ENCODE results near the gene DSEL. TPM values are rescaled to one million over a fixed set of nuclear protein-coding genes. Genes with fewer than 3 reads are reported as not detected.

DSEL gene
- total RNA-seq, 1 donor from 2014 or later = 16.5 TPM

GRCh38 chr18:67468038-67468437, 48.5 kb downstream of the DSEL start:
- Mint-ChIP-seq H3K9me3 (ENCODE audit: unreplicated experiment) (peaks cover 5% of the 10 kb centered on the region), H3K27me3 (ENCODE audit: low read depth, unreplicated experiment) (no peaks in the 10 kb centered on the region), H3K27ac (ENCODE audit: unreplicated experiment) (no peak overlapping the region), H3K4me1 (ENCODE audit: low read depth, unreplicated experiment) (no peaks in the 10 kb centered on the region), H3K36me3 (ENCODE audit: low read depth, unreplicated experiment) (peaks cover 2% of the 10 kb centered on the region), H3K4me3 (ENCODE audit: unreplicated experiment) (no peak overlapping the region)
- Histone ChIP-seq H3K27ac (ENCODE audit: low read depth, low read length) (no peak overlapping the region), H3K4me3 (ENCODE audit: insufficient read depth, low read depth, low read length) (no peak overlapping the region), H3K9ac (ENCODE audit: low read length) (no peak overlapping the region), H3K9me3 (ENCODE audit: insufficient read depth, low read depth, low read length) (no peaks in the 10 kb centered on the region), H2AFZ (ENCODE audit: low read depth, low read length) (no peak overlapping the region), H3K79me2 (ENCODE audit: insufficient read depth, low read length) (no peaks in the 10 kb centered on the region), H3K27me3 (ENCODE audit: insufficient read depth, low read length) (no peaks in the 10 kb centered on the region), H3K4me2 (ENCODE audit: low read length) (no peak overlapping the region), H3K4me1 (ENCODE audit: insufficient read depth, low read length) (no peaks in the 10 kb centered on the region), H4K20me1 (ENCODE audit: insufficient read depth, low read length) (no peaks in the 10 kb centered on the region), H3K36me3 (ENCODE audit: insufficient read depth, low read length) (no peaks in the 10 kb centered on the region)
- FAIRE-seq (no peak), DNase-seq (ENCODE audit: low read depth) (no peak)
- TF ChIP-seq, protein P1, sequence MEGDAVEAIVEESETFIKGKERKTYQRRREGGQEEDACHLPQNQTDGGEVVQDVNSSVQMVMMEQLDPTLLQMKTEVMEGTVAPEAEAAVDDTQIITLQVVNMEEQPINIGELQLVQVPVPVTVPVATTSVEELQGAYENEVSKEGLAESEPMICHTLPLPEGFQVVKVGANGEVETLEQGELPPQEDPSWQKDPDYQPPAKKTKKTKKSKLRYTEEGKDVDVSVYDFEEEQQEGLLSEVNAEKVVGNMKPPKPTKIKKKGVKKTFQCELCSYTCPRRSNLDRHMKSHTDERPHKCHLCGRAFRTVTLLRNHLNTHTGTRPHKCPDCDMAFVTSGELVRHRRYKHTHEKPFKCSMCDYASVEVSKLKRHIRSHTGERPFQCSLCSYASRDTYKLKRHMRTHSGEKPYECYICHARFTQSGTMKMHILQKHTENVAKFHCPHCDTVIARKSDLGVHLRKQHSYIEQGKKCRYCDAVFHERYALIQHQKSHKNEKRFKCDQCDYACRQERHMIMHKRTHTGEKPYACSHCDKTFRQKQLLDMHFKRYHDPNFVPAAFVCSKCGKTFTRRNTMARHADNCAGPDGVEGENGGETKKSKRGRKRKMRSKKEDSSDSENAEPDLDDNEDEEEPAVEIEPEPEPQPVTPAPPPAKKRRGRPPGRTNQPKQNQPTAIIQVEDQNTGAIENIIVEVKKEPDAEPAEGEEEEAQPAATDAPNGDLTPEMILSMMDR (IDR thresholded peaks at IDR 0.05; ENCODE audit: insufficient read depth, low read depth, low read length) = no peak
- TF ChIP-seq EZH2 (IDR thresholded peaks at IDR 0.05; ENCODE audit: insufficient read depth, low read length) = no peak

- no peak overlapping the region for H3K4me3 Mint-ChIP-seq (ENCODE audit: unreplicated experiment)
- Histone ChIP-seq H3K9me3 (ENCODE audit: insufficient read depth, low read depth, low read length) (no peaks in the 10 kb centered on the region), H3K79me2 (ENCODE audit: insufficient read depth, low read length) (no peaks in the 10 kb centered on the region), H4K20me1 (ENCODE audit: insufficient read depth, low read length) (no peaks in the 10 kb centered on the region), H3K4me3 (ENCODE audit: insufficient read depth, low read depth, low read length) (no peak overlapping the region), H3K36me3 (ENCODE audit: insufficient read depth, low read length) (no peaks in the 10 kb centered on the region), H2AFZ (ENCODE audit: low read depth, low read length) (no peak overlapping the region), H3K4me1 (ENCODE audit: insufficient read depth, low read length) (no peaks in the 10 kb centered on the region), H3K4me2 (ENCODE audit: low read length) (no peak overlapping the region), H3K27me3 (ENCODE audit: insufficient read depth, low read length) (no peaks in the 10 kb centered on the region), H3K27ac (ENCODE audit: low read depth, low read length) (no peak overlapping the region), H3K9ac (ENCODE audit: low read length) (no peak overlapping the region)
- peaks cover 5% of the 10 kb centered on the region for H3K9me3 Mint-ChIP-seq (ENCODE audit: unreplicated experiment)
- no peak overlapping the region for H3K27ac Mint-ChIP-seq (ENCODE audit: unreplicated experiment)
- no peak for DNase-seq (ENCODE audit: low read depth)
- H3K4me1 Mint-ChIP-seq (ENCODE audit: low read depth, unreplicated experiment) = no peaks in the 10 kb centered on the region
- TF ChIP-seq, protein P1 (IDR thresholded peaks at IDR 0.05; ENCODE audit: insufficient read depth, low read depth, low read length) = no peak
- TF ChIP-seq EZH2 (IDR thresholded peaks at IDR 0.05; ENCODE audit: insufficient read depth, low read length) = no peak
- peaks cover 2% of the 10 kb centered on the region for H3K36me3 Mint-ChIP-seq (ENCODE audit: low read depth, unreplicated experiment)
- H3K27me3 Mint-ChIP-seq (ENCODE audit: low read depth, unreplicated experiment) = no peaks in the 10 kb centered on the region
- FAIRE-seq = no peak
Observed at GRCh38 chr18:67467188-67467587, 49.3 kb downstream of the DSEL start.

GRCh38 chr18:67464499-67464898, 52.0 kb downstream of the DSEL start:
- H3K4me2 ChIP-seq (ENCODE audit: low read length) = no peak overlapping the region
- no peaks in the 10 kb centered on the region for H3K27me3 ChIP-seq (ENCODE audit: insufficient read depth, low read length)
- H3K4me3 ChIP-seq (ENCODE audit: insufficient read depth, low read depth, low read length) = no peak overlapping the region
- H3K9me3 Mint-ChIP-seq (ENCODE audit: unreplicated experiment) = peaks cover 5% of the 10 kb centered on the region
- FAIRE-seq (no peak), DNase-seq (ENCODE audit: low read depth) (no peak)
- H3K9me3 ChIP-seq (ENCODE audit: insufficient read depth, low read depth, low read length) = no peaks in the 10 kb centered on the region
- H3K79me2 ChIP-seq (ENCODE audit: insufficient read depth, low read length) = no peaks in the 10 kb centered on the region
- no peak overlapping the region for H3K4me3 Mint-ChIP-seq (ENCODE audit: unreplicated experiment)
- H4K20me1 ChIP-seq (ENCODE audit: insufficient read depth, low read length) = no peaks in the 10 kb centered on the region
- peaks cover 7% of the 10 kb centered on the region for H3K36me3 Mint-ChIP-seq (ENCODE audit: low read depth, unreplicated experiment)
- no peaks in the 10 kb centered on the region for H3K4me1 Mint-ChIP-seq (ENCODE audit: low read depth, unreplicated experiment)
- H3K4me1 ChIP-seq (ENCODE audit: insufficient read depth, low read length) = no peaks in the 10 kb centered on the region
- H3K27ac ChIP-seq (ENCODE audit: low read depth, low read length) = no peak overlapping the region
- no peak overlapping the region for H3K9ac ChIP-seq (ENCODE audit: low read length)
- H3K36me3 ChIP-seq (ENCODE audit: insufficient read depth, low read length) = no peaks in the 10 kb centered on the region
- no peaks in the 10 kb centered on the region for H3K27me3 Mint-ChIP-seq (ENCODE audit: low read depth, unreplicated experiment)
- TF ChIP-seq, protein P1 (IDR thresholded peaks at IDR 0.05; ENCODE audit: insufficient read depth, low read depth, low read length) = no peak
- TF ChIP-seq EZH2 (IDR thresholded peaks at IDR 0.05; ENCODE audit: insufficient read depth, low read length) = no peak
- H2AFZ ChIP-seq (ENCODE audit: low read depth, low read length) = no peak overlapping the region
- H3K27ac Mint-ChIP-seq (ENCODE audit: unreplicated experiment) = no peak overlapping the region
